GM21619 (cell line): Measurements from ENCODE around the gene IGIP.

Experiments used
- ATAC-seq: cut with Tn5 transposase; IDR thresholded peaks from one replicate; pipeline ENCODE4 v1.9.1; 2021; ENCODE audit not compliant: unreplicated experiment

IGIP gene

GRCh38 chr5:140125637-140126036, at the start of gene IGIP:
Gene IGIP, plus strand, starts transcription at chr5:140125937. Its CDS starts 2,540 bp downstream, at chr5:140128477.
- ATAC-seq = no peak

DNA sequence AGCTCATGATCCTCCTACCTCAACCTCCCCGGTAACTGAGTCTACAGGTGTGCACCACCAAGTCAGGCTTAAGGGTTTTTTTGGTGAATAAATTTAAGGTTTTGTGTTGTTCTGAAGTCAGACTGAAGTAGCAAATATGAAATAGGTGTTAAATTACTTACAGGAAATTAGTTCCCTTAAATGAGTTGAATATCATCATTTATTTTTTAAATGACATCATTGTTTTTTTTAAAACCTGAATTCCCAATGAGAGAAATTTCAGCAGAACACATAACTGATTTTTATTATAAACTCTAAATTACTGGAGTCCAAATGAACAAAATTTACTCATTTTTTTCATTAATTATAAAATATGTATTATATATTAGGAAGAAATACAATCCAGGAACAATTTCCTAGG, 49.6 kb upstream of the IGIP start:
- no peak for ATAC-seq

GRCh38 chr5:140076788-140077187, 48.9 kb upstream of the IGIP start:
- ATAC-seq = no peak

- ATAC-seq = no peak
These were observed 42.6 kb upstream of the IGIP start for GRCh38 chr5:140083120-140083519.

- no peak for ATAC-seq
These were observed 42.1 kb upstream of the IGIP start for GRCh38 chr5:140083650-140084049.

DNA sequence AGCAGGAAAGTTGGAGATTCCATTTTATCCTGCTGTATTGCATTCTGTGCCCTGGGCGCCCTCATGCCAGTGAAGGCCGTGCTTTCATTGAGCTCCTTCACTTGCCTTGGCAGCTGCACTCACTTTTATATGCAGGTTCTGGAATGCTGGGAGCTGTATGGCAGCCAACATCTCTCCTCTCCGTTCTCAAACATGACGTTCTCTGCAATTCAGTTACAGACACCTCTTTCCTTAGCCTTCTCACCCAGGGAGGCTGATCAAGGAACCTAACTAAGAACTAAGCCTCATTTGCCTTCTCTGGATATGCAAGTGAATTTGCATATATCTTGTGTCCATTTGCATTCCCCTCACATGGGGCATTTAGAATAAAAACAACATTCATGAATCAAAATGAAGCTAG, 41.2 kb upstream of the IGIP start:
- ATAC-seq = no peak

- ATAC-seq = no peak
These were observed 35.5 kb upstream of the IGIP start for GRCh38 chr5:140090251-140090650.

DNA sequence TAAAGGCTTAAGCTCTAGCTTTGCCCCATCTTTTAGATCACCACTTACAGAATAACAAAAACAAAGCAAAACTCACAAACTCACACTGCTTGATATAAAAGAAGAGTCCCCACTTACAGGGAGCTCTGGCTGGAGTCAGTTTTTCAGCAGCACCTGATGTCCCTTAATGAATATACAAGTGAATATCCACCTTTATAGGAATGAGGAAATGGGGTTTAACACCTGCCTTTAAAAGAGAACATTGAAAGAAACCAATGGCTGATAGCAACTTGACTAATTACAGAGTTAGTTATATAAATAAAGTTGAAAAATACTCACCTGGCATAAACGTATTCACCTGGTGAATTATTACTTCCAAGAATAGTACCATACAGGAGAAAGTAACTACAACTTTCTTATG, 32.6 kb upstream of the IGIP start:
- no peak for ATAC-seq

GRCh38 chr5:140093866-140094265, 31.9 kb upstream of the IGIP start:
- ATAC-seq = no peak

GRCh38 chr5:140094889-140095288, 30.8 kb upstream of the IGIP start:
- no peak for ATAC-seq

DNA sequence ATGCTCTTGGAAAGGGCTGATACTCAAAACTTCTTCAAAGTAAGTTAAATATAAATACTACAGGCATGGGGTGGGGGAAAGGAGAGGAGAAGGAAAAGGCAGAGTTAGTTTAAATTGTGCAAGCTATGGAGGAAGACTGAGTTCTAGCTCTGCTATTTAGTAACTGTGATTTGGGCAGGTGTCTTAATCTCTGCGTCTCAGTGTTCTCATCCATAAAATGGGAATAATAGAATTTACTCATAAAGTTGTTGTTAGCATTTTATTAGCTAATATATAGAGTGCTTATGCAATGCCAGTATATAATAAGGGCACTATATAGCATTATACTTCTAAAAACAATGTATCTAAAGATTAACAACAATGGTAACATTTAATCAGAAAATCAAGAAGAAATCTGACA, 24.6 kb upstream of the IGIP start:
- no peak for ATAC-seq

DNA sequence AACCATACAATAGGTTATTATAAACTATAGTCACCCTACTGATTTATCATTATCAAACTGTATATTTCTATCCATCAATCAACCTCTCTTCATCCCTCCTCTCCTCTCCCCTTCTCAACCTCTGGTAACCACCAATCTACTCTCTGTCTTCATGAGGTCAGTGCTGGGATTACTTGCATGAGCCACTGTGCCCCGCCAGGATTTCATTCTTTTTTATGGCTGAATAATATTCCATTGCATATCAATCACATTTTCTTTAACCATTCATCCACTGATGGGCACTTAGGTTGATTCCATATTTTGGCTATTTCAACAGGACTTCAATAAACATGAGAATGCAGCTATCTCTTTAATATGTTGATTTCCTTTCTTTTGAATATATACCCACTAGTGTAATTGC, 22.6 kb upstream of the IGIP start:
- ATAC-seq = no peak

GRCh38 chr5:140104100-140104499, 21.6 kb upstream of the IGIP start:
- no peak for ATAC-seq

DNA sequence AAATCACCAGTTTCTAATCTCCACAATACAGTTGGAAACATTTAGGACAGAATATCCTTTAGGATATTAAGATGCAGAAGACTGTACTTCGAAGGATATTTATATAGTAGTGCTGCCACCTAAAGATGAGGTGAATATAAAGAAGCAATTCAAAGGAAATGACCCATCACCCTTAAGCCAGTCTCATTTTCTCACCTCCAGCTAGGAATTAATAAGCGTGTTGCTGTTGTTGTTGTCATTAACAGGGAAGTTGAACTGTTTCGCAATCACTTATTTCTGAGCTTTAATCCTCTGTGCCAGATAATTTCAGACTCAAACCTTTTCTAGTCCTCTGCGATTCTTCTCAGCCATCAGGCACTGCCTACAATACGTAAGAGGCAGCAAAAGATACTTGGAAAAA, 19.6 kb upstream of the IGIP start:
- ATAC-seq = no peak

- no peak for ATAC-seq
These were observed 18.9 kb upstream of the IGIP start for GRCh38 chr5:140106805-140107311.

GRCh38 chr5:140107312-140108092, 18.2 kb upstream of the IGIP start:
- ATAC-seq = peak; percentile 84

- no peak for ATAC-seq
These were observed 17.4 kb upstream of the IGIP start for GRCh38 chr5:140108093-140109017.

GRCh38 chr5:140109018-140109758, 16.5 kb upstream of the IGIP start:
- ATAC-seq = no peak

DNA sequence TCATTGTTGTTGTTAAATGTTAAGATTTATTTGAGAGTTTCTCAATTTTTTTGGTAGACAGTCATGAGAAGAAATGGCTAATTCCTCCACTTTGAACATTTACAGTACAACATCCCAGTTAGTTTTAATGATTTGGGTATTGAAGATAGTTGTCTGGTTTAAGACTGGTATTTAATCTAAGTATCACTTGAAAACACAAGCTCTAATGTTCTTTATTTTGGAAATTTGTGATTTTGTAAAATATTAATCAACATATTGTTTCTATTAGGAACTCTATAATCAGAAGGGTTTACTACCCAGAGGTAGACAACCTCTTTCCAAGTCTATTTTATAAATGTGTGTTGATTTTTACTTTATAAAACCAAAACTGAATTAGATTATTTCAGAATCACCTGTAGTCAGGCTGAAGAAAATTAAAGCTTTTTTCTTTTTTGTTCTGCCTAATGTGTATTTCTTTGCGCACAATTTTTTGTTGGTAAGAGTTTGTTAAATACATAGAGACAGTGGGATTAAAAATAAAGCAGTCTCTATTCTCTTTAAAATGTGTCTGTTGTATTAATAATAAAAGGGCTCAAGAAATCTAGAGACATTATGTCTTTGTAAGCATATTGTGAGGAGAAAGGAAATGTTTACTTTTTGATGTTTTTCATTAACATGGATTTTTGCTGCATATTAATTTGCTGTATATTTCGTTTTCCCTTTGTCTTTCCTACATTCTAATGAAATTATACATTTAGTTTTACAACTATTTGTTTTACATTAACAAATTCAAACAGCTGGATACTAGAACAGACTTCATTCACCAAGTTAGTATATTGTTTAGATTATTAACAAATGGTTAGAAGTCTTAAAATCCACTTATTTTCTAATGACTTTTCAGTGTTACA, 15.7 kb upstream of the IGIP start:
- no peak for ATAC-seq

- ATAC-seq = no peak
These were observed 15.1 kb upstream of the IGIP start for GRCh38 chr5:140110646-140110957.
